GM23248 (cell line): ENCODE measurements around the gene OR5B12.

Source experiments
- EZH2 ChIP-seq: fragments of 200-600 bp; sonication (generic); IDR thresholded peaks from 2 replicates; pipeline ENCODE4 v1.6.1; 2018; ENCODE audit warnings: antibody characterized with exemption, mild to moderate bottlenecking; ENCODE audit not compliant: insufficient read depth, poor library complexity, severe bottlenecking
- EZH2phosphoT487 ChIP-seq: fragments of 200-600 bp; sonication (generic); IDR thresholded peaks from 2 replicates; pipeline ENCODE4 v1.6.1; 2018; ENCODE audit warnings: antibody characterized with exemption, moderate library complexity, mild to moderate bottlenecking, low read depth; ENCODE audit not compliant: insufficient read depth

DNA sequence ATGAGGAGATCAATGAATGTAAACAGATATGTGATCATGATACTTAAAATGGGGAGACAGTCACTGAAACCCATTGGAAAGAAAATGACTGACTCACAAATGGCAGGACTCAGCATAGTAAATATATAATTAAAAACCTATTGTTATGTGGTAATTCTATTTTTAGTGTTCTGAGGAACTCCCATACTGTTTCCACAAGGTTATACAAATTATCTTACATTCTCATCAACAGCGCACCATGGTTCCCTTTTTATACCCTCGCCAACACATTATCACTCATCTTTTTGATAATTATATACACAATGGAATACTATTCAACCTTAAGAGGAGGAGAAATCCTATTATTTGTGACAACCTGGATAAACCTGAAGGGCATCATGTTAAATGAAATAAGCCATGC, 48.8 kb upstream of the OR5B12 start:
- TF ChIP-seq EZH2 (no peak), EZH2phosphoT487 (no peak)
